Esophagus squamous epithelium (tissue), 5 donors: ENCODE results near the gene GRK6. TPM values are rescaled to one million over a fixed set of nuclear protein-coding genes. Genes with fewer than 3 reads are reported as not detected.
"Not testable (repeated sequence)": the region's sequence is repeated elsewhere in the genome, so short reads cannot be mapped to it uniquely, and the experiment has no call there.

ENCODE experiments used
- DNase-seq: peaks from one replicate; lab custom pipeline; 2025; lab: John Stamatoyannopoulos, UW
- H3K27ac ChIP-seq, 4 donors: fragments of 200-600 bp; sonication (generic); one replicate each; pipeline ENCODE4 v1.5.1; 2016 to 2019; ENCODE audit warnings: mild to moderate bottlenecking in 1 of 4
- H3K27me3 ChIP-seq, 4 donors: fragments of 200-600 bp; sonication (generic); 1 replicate in 3 of 4; 2 replicates in 1 of 4; pipeline versions ENCODE4 v1.5.1 to v1.6.0; 2017 to 2021; ENCODE audit warnings: antibody characterized with exemption in 1 of 4
- H3K36me3 ChIP-seq, 3 donors: fragments of 200-600 bp; sonication (generic); one replicate each; pipeline ENCODE4 v1.5.1; 2016 to 2019
- H3K4me1 ChIP-seq, 3 donors: fragments of 200-600 bp; sonication (generic); one replicate each; pipeline ENCODE4 v1.5.1; 2017 to 2019
- H3K4me3 ChIP-seq, 4 donors: fragments of 200-600 bp; sonication (generic); 1 replicate in 3 of 4; 2 replicates in 1 of 4; pipeline ENCODE4 v1.5.1; 2016 to 2019; ENCODE audit warnings: mild to moderate bottlenecking in 2 of 4, moderate library complexity in 1 of 4
- H3K9me3 ChIP-seq, 3 donors: fragments of 200-600 bp; sonication (generic); one replicate each; pipeline ENCODE4 v1.5.1; 2016 to 2019
- POLR2A ChIP-seq, 4 donors: fragments of 450-650 bp; IDR thresholded peaks; one replicate each; pipeline ENCODE4 v1.6.1; 2017; ENCODE audit warnings: antibody characterized with exemption in 4 of 4, mild to moderate bottlenecking in 4 of 4, moderate library complexity in 3 of 4
- WGBS, 2 donors: methylation state at CpG; one replicate each; pipeline ENCODE4 v1.1.5; 2018; 5-methylcytosine and 5-hydroxymethylcytosine counted together
- intact Hi-C: fragments of 100-400 bp; cut with DNase I; formaldehyde crosslinking; loops from one replicate; pipeline ENCODE4 v1.15.0; 2022
- total RNA-seq, 4 donors: library from RNA; depleted of rRNA; stranded (reverse); fragments of >200 nt; gene quantifications; one replicate each; pipeline ENCODE4 v1.1.0, GENCODE V29; 2016
- TF ChIP-seq, protein P1 (sequence below), 6 experiments: fragments of 450-650 bp in 4 of 6; fragments of 200-600 bp in 2 of 6; sonication (generic) in 2 of 6; IDR thresholded peaks; one replicate each; pipeline ENCODE4 v1.5.1; 2016 to 2019; ENCODE audit warnings: antibody characterized with exemption in 6 of 6, mild to moderate bottlenecking in 4 of 6, moderate library complexity in 4 of 6
- donor health status: DM: yes; HTN: yes; CAD: no.

GRK6 gene
- total RNA-seq, 4 donors from 2014 or later = 24.6 to 39.7 (median 29.5) TPM

DNA sequence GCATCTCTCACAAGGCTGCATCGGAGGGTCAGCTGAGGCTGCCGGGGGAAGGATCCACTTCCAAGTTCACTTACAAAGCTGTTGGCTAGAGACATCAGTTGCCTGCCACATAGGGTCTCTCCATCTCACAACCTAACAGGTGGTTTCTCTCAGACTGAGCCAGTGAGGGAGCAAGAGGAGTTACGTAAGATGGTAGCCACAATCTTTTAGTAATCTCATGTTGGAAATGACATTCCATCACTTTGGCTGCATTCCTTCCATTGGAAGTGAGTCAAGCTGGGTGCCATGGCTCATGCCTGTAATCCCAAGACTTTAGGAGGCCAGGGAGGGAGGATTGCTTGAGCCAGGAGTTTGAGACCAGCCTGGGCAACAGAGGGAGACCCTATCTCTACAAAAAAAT lies 7.4 kb upstream of the GRK6 start:
- WGBS, 2 donors = 44 to 82% methylated on average over 3 of the region's 3 CpGs
- no peak for TF ChIP-seq POLR2A (IDR thresholded peaks at IDR 0.05)
- TF ChIP-seq, protein P1, sequence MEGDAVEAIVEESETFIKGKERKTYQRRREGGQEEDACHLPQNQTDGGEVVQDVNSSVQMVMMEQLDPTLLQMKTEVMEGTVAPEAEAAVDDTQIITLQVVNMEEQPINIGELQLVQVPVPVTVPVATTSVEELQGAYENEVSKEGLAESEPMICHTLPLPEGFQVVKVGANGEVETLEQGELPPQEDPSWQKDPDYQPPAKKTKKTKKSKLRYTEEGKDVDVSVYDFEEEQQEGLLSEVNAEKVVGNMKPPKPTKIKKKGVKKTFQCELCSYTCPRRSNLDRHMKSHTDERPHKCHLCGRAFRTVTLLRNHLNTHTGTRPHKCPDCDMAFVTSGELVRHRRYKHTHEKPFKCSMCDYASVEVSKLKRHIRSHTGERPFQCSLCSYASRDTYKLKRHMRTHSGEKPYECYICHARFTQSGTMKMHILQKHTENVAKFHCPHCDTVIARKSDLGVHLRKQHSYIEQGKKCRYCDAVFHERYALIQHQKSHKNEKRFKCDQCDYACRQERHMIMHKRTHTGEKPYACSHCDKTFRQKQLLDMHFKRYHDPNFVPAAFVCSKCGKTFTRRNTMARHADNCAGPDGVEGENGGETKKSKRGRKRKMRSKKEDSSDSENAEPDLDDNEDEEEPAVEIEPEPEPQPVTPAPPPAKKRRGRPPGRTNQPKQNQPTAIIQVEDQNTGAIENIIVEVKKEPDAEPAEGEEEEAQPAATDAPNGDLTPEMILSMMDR (IDR thresholded peaks at IDR 0.05) = no peak
- Histone ChIP-seq H3K4me3 (no peak overlapping the region), H3K9me3 (no peaks in the 10 kb centered on the region), H3K27ac (no peak overlapping the region), H3K36me3 (no peaks in the 10 kb centered on the region), H3K27me3 (no peaks in the 10 kb centered on the region), H3K4me1 (peaks cover 0 to 9% (median 0%) of the 10 kb centered on the region in 3 donors)
- no peak for DNase-seq
- intact Hi-C loops = no loop called here

DNA sequence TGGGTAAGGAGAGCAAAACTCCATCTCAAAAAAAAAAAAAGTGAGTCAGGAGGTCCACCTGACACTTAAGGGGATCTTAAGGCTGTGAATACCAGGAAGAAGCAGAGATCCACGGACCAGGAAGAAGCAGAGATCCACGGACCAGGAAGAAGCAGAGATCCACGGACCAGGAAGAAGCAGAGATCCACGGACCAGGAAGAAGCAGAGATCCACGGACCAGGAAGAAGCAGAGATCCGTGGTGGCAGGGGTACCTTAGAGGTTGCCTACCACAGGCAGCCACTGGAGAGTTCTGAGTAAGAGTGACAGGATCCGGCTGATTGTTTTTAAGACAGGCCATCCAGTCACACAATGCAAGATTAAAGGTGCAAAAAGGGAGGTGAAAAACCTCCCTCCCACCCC lies 6.0 kb upstream of the GRK6 start:
- H3K36me3 ChIP-seq, intact Hi-C loops, H3K27ac ChIP-seq, H3K9me3 ChIP-seq, H3K4me3 ChIP-seq, DNase-seq, H3K27me3 ChIP-seq: not testable (repeated sequence)
- peaks cover 2 to 14% (median 4%) of the 10 kb centered on the region in 3 donors for H3K4me1 ChIP-seq
- 58 to 65% methylated on average over 7 of the region's 7 CpGs for WGBS, 2 donors

DNA sequence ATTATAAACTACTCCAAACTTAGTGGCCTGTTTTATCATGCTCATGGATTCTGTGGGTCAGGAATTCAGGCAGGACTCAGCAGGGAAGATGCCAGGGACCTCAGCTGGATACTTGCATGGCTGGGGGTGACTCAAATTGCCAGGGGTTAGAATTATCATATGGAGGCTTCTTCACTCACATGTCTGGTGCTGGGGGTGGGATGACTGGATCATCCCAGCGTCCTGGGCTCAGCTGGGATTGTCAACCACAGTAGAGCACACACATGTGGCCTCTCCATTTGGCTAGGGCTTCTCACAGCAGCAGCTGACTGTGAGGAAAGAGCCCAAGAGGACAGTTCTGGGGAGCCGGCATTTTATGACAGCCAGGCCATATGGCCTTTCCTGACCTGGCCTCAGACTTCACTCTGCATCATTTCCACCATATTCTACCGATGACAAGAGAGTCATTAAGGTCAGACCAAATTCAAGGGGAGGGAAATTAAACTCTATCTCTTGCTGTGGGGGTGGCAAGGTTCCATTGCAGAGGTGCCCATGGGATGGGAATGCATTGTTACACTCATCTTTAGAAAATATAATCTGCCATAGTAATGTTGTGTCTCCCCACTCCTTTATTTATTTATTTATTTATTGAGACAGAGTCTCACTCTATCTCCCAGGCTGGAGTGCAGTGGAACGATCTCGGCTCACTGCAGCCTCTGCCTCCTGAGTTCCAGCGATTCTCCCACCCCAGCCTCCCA lies 5.2 kb upstream of the GRK6 start:
- H3K4me1 ChIP-seq = peaks cover 3 to 16% (median 7%) of the 10 kb centered on the region in 3 donors
- intact Hi-C loops = no loop called here
- TF ChIP-seq, protein P1 (IDR thresholded peaks at IDR 0.05) = no peak
- no peak for TF ChIP-seq POLR2A (IDR thresholded peaks at IDR 0.05)
- no peaks in the 10 kb centered on the region for H3K27me3 ChIP-seq
- H3K4me3 ChIP-seq = no peak overlapping the region
- no peak overlapping the region for H3K27ac ChIP-seq
- H3K36me3 ChIP-seq = no peaks in the 10 kb centered on the region
- H3K9me3 ChIP-seq = no peaks in the 10 kb centered on the region
- 78 to 97% methylated on average over 4 to 5 of the region's 6 CpGs for WGBS, 2 donors
- no peak for DNase-seq

DNA sequence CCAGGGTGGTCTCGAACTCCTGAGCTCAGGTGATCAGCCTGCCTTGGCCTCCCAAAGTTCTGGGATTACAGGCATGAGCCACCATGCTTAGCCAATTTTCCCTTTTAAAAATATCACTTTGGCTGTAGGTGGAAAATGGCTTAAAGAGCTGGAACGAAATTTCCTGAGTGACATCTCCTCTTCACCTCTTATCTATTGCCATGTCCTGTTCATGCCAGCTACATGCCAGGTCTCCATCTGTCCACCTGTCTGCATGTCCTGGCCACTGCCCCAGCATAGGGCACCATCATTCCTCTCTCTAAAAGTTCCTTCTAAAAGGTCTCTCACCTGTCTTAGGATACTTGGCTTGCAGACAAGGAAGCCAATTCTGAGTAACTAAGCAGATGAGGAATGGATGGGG lies 2.8 kb upstream of the GRK6 start:
- no peak for TF ChIP-seq POLR2A (IDR thresholded peaks at IDR 0.05)
- TF ChIP-seq, protein P1 (IDR thresholded peaks at IDR 0.05) = no peak
- 74 to 100% methylated on average over 1 to 2 of the region's 2 CpGs for WGBS, 2 donors

DNA sequence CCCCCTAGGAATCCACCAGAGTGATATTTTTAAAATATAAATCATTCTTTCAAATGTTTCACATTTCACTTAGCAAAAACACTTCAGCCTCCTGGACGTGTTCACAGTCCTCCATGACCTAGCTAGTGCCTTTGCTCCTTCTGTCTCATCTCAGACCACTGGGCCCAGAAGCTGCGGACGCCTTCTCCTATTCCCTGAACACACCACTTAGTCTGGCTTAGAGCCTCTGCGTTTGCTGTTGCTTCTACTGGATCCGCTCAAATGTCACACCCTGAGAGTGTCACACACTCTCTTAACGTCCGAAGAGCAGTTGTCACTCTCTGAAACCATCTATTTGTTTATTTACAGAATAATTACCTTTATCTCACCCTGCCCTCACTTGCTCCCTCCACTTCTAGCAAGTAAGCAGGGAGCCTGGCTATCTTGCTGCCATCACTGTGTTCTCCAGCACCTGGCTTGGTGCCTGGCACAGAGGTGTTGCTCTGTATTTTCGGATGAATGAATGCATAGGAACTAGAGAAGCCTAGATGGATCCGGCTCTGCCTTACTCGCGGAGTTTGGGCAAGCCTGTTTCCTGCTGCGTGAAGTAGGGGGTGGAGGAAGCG lies 1.2 kb upstream of the GRK6 start:
- no peaks in the 10 kb centered on the region for H3K9me3 ChIP-seq
- DNase-seq = no peak
- WGBS, 2 donors = 46 to 49% methylated on average over 11 to 12 of the region's 13 CpGs
- intact Hi-C loops = no loop called here
- TF ChIP-seq POLR2A (IDR thresholded peaks at IDR 0.05) = no peak
- TF ChIP-seq, protein P1 (IDR thresholded peaks at IDR 0.05) = no peak
- H3K27me3 ChIP-seq = no peaks in the 10 kb centered on the region
- peak overlapping the region; percentile 93 to 97 (median 96) for H3K27ac ChIP-seq
- peaks cover 37 to 43% (median 38%) of the 10 kb centered on the region in 3 donors for H3K4me1 ChIP-seq
- no peaks in the 10 kb centered on the region for H3K36me3 ChIP-seq
- peak overlapping the region; percentile 43 to 81 (median 58) for H3K4me3 ChIP-seq

More for the DNA sequence above, 2.8 kb upstream of the GRK6 start:
- intact Hi-C loops = no loop called here
- H3K27ac ChIP-seq = no peak overlapping the region
- no peaks in the 10 kb centered on the region for H3K9me3 ChIP-seq
- DNase-seq = no peak
- no peak overlapping the region for H3K4me3 ChIP-seq
- H3K4me1 ChIP-seq = peaks cover 20 to 27% (median 23%) of the 10 kb centered on the region in 3 donors
- H3K36me3 ChIP-seq = no peaks in the 10 kb centered on the region
- H3K27me3 ChIP-seq = no peaks in the 10 kb centered on the region
